ENCODE results near the gene BRD9. TPM values are rescaled to one million over a fixed set of nuclear protein-coding genes. Genes with fewer than 3 reads are reported as not detected.
A peak's percentile ranks its signal among the peaks of the same experiment; 100 is the strongest.
"Not testable (repeated sequence)": the region's sequence is repeated elsewhere in the genome, so short reads cannot be mapped to it uniquely, and the experiment has no call there.

BRD9 gene
- total RNA-seq (10 to 100 TPM; 32.2 to 82.9 (median 39.7) TPM), polyA plus RNA-seq (10 to 100 TPM; 26.5 to 54.5 (median 38.6) TPM)
- long read RNA-seq, donor 1, partial matches to known transcripts, result 11 of 14 reads
- long read RNA-seq, donor 1, other reads (novel, unspliced or antisense), result 0 of 14 reads
- long read RNA-seq, donor 2, partial matches to known transcripts, result 7 of 8 reads
- long read RNA-seq, donor 2, other reads (novel, unspliced or antisense), result 0 of 8 reads

- TF ChIP-seq POLR2AphosphoS5 (IDR thresholded peaks at IDR 0.05) (peak; percentile 82 to 88 (median 84)), POLR2A (IDR thresholded peaks at IDR 0.05) (peak in 2 of 3 donors; percentile 17 to 66), CTCF (IDR thresholded peaks at IDR 0.05 in 8 of 11, conservative IDR thresholded peaks at IDR 0.05 in 3 of 11) (peak in 2 of 11 experiments; percentile 19 to 31)
- H3K27ac ChIP-seq, result peak within 1 kb of the TSS; percentile 72 to 95 (median 91)
- intact Hi-C loops (cut with DNase I; ENCODE audit: low total_unique reads), result no loop called here
- H3K36me3 ChIP-seq, result peaks cover 0 to 45% (median 36%) of the 10 kb centered on the region in 6 donors
- WGBS, 5 donors, result 0 to 1% (median 0%) methylated on average over 6 to 91 of the region's 91 CpGs
- H3K4me1 ChIP-seq, result peaks cover 15 to 37% (median 27%) of the 10 kb centered on the region in 6 donors
- no peaks in the 10 kb centered on the region for H3K27me3 ChIP-seq (replicated peaks in 1 of 7)
- H3K9me3 ChIP-seq, result no peaks in the 10 kb centered on the region
- DNase-seq, result peak; percentile 96
- peak within 1 kb of the TSS; percentile 70 to 94 (median 81) for H3K4me3 ChIP-seq
Observed at GRCh38 chr5:892394-893136, at the start of gene BRD9, which contains the start of gene TRIP13. Gene BRD9, minus strand, starts transcription at chr5:892801. Its CDS starts 144 bp downstream, at chr5:892657. Gene TRIP13, plus strand, starts transcription at chr5:892884. Its CDS starts 115 bp downstream, at chr5:892999.

- H3K27ac ChIP-seq; DNase-seq; H3K9me3 ChIP-seq; intact Hi-C loops (cut with DNase I; ENCODE audit: low total_unique reads); H3K36me3 ChIP-seq; H3K4me3 ChIP-seq: not testable (repeated sequence)
- 75 to 93% (median 86%) methylated on average over 2 of the region's 2 CpGs for WGBS, 5 donors
- Histone ChIP-seq H3K27me3 (replicated peaks in 1 of 7) (peaks cover 0 to 32% (median 0%) of the 10 kb centered on the region in 7 donors), H3K4me1 (peaks cover 0 to 11% (median 0%) of the 10 kb centered on the region in 6 donors)
Observed at GRCh38 chr5:940741-941140, 48.1 kb upstream of the BRD9 start.

DNA sequence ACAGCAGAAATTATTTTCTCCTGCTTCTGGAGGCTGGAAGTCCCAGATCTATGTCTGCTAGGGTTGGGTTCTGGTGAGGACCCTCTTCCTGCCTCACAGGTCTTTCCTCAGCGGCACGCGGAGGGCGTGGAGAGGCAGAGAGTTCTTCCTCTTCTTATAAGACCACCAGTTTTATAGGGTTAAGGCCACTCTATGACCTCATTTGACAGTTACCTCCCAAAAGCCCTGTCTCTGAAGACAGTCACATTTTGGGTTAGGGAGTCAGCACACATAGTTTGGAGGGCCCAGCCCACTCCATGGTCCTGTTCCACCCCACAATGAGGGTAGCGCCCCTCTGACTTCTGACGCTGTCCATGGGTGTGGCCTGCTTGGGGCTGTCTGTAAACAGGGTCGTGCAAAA is 46.8 kb upstream of the BRD9 start:
- no peaks in the 10 kb centered on the region for H3K36me3 ChIP-seq
- no peak for DNase-seq

More for the DNA sequence above, 46.8 kb upstream of the BRD9 start:
- intact Hi-C loops (cut with DNase I; ENCODE audit: low total_unique reads), result no loop called here
- Histone ChIP-seq H3K4me3 (no peak overlapping the region), H3K27ac (no peak overlapping the region), H3K27me3 (replicated peaks in 1 of 7) (peaks cover 0 to 18% (median 0%) of the 10 kb centered on the region in 7 donors), H3K4me1 (peaks cover 0 to 11% (median 0%) of the 10 kb centered on the region in 6 donors), H3K9me3 (no peaks in the 10 kb centered on the region)
- TF ChIP-seq POLR2AphosphoS5 (IDR thresholded peaks at IDR 0.05) (no peak), CTCF (IDR thresholded peaks at IDR 0.05 in 8 of 11, conservative IDR thresholded peaks at IDR 0.05 in 3 of 11) (no peak), POLR2A (IDR thresholded peaks at IDR 0.05) (no peak)
- WGBS, 5 donors, result 73 to 84% (median 81%) methylated on average over 7 of the region's 7 CpGs
